GM04504 (cell line): ENCODE data around the gene MUC6.

Experiments
- DNase-seq: peaks from one replicate; pipeline ENCODE4 v3.0.0-alpha.2; 2012; ENCODE audit warnings: low read depth

The MUC6 gene

GRCh38 chr11:1037506-1038055 is 1.1 kb upstream of the MUC6 start:
- DNase-seq: no peak

DNA sequence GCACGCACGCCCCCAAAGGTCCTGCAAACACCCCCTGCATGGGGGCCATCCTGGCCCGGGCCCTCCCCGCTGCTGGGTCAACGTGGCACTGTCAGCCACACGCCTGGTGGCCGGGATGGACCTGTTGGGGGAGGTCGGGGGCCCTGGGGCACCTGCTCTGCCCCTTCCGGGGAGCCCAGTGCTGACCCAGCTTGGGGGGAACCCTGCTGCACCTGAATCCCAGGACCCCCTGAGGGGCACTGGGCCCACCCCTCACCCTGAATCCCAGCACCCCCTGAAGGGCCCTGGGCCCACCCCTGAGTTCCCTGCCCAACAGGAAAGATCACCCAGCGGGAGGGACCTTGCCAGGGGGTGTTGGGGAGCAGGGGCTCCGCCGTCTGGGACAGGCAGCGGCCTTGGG is 413 bp upstream of the MUC6 start:
- DNase-seq: no peak

DNA sequence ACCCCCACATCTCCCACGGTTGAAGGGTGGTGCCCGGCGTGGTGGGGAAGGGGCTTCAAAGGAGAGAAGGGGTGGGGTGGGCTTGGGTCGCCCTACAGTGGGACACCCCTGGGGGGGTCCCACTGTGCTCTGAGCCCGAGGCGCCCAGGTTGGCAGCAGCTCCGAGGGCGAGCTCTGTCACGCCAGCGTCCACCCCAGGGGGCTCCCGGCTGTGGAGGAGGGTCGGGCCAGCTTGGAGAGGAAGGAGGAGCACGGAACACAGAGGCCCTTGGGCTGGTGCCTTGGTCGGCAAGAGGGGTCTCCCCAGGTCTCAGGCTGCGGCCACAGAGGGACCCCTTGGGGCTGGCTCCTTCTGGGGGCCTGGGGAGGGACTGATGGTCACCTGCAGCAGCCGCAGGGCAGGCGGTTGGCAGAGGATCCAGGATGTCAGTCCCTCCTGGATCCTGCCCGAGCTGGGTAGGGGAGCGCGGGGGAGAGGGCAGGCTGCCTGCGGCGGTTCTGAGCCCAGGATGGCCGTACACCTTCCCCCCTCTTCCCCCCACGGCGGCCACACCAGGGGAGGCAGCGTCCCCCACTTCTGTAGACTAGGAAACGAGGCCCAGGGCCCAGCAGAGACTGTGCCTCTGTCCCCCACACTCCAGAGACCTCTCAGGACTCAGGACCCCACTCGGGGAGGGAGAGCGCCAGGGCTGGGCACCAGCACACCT is 788 bp downstream of the MUC6 start:
- no peak for DNase-seq

DNA sequence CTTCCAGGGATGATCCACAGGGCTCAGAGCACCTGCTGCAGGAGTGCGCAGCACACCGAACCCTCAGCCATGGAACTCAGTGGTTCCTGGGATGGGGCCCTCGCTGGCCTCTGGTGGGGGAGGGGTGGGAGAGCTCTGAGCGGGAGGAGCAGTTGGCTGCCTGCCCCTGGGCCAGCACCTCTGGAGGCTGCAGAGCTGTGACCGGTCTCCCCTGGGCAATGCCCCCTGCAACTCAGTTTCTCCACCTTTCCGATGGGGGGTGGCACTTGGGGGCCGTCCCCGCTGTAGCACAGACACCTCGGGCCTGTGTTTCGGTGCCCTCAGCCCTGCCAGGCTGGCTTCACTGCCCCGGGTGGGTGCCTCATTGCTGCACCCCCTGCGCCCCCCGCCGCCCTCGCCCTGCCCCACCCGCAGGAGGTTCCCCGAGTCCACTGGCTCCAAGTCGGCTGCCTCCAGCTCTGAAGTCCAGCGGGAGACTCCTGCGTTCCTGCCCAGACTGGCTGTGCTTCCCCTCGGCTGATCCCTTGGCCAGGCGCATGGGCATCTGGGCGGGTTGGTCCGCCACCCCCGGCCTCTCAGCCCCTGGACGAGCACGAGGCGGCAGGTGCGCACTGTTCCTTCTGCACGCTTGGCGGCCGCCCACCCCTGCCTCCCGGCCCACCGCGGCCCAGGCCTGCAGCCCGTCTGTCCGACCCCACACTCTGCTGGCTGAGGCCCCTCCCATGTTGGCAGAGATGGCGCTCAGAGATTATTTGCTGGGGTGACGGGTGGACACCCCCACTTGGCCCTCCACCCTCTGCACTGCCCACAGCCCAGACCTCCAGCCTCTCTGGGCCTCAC is 1.8 kb downstream of the MUC6 start:
- no peak for DNase-seq

GRCh38 chr11:1034001-1034400 is 2.5 kb downstream of the MUC6 start:
- DNase-seq: no peak

GRCh38 chr11:1033016-1033798 is 3.3 kb downstream of the MUC6 start:
- DNase-seq: no peak

DNA sequence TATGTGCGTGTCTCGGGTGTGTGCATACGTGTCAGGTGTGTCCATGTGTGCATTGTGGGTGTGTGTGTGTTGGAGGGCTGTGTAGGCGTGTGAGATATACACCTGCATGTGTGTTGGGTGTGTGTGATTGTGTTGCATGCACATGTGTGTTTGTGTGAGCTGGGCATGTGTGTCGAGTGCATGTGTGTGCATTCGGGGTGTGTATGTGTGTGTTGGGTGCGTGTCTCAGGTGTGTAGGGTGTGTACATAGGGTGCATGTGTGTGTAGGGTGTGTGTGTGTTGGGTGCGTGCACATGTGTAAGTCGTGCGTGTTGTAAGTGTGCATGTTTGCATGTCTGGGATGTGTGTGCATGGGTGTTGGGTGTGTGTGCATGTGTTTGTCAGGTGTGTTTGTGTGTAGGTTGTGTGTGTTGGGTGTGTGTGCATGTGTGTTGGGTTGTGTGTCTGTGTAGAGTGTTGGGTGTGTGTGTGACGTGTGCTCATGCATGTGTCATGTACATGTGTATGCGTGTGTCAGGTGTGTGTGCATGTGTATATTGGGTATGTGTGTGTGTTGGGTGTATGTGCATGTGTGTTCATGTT is 4.1 kb downstream of the MUC6 start:
- no peak for DNase-seq

DNA sequence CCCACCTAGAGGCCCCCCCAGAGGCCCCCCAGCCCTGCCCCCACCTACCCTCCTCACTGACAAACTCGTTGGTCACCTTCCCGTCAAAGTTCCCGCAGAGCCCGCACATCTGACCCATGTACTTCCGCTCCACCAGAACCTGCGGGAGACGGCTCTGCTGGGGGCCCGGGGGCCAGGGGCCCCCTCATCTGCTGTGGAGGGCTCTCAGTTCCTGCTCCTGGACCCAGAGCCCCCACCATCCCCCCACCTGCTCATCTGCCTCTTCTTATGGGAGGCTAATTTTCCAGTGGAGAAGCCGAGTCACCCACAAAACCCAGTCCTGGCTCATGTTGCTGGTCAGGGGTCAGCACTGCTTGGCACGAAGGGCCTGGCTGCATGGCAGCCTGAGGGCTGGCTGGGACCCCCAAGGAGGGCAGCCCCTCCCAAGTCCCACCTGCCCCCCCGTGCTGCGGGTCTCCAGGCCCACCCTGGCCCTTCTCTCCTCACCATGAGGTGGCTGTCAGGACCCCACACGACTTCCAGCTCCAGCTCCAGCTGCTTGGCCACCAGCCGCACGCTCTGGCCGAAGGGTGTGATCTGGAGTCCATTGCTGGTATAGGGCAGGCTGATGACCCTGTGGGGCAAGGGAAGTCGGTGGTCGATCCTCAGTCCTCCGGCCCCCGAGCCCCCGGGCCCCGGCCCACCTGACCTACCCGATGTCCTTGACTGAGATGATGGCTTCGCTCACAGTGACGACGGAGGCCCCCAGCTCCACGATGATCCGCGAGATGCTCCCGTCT is 5.2 kb downstream of the MUC6 start:
- no peak for DNase-seq

DNA sequence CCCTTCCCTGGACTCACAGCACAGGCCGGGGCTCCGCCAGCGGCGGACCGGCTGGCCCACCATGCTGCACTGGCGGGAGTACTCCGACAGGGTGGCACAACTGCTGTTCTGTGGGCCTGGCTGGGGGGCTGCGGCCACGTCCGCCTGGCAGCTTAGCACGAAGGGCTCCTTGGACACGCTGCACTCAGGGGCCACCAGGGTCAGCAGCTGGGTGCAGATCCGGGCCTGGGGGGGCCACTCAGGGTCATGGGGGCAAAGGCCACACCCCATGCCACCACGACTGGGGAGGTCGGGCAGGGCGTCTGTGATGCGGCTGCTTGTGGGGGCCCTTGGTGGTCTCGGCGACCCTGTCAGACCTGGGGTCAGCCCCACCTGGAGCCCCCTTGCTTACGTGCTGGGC is 6.0 kb downstream of the MUC6 start:
- DNase-seq: no peak

DNA sequence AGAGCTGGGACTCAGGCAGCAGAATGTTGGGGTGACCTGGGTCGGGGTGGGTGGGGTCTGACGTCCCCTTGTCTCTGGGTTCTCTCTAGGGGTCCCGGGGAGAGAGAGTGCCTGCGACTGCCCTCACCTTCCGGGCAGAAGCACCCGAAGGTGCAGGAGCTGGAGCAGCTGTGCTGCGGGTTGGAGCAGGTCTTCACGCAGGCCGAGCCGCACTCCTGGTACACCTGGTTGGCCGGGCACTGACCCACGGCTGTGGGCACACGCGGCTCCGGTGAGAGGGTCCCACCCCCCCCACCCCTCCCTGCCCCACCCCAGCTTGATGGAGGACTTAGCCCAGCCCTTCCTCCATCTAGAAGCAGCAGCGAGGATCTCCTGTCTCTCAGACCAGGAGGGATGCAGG is 6.4 kb downstream of the MUC6 start:
- DNase-seq: no peak

GRCh38 chr11:1029654-1030053 is 6.9 kb downstream of the MUC6 start:
- DNase-seq: no peak

DNA sequence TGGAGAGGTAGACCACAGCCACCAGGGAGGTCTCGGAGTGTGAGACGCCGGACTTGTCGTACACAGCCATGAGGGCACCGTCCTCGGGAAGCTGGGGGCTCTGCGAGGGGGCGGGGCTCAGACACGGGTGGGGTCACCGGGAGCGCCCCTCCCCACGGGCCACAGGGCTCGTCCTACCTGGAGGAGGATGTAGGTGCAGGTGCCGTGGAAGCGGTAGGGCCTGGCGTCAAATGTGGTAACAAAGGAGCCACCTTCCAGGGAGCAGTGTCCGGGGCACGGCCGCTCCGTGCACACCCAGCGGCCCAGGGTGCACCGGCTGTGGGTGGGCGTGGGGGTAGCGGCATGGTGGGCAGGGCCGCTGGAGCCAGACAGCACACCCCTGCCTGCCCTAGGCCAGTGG is 7.5 kb downstream of the MUC6 start:
- no peak for DNase-seq

- no peak for DNase-seq
These were observed 7.9 kb downstream of the MUC6 start for GRCh38 chr11:1028616-1029015.

GRCh38 chr11:1028291-1028540 is 8.3 kb downstream of the MUC6 start:
- DNase-seq: no peak

- no peak for DNase-seq
These were observed 8.8 kb downstream of the MUC6 start for GRCh38 chr11:1027483-1028290.

DNA sequence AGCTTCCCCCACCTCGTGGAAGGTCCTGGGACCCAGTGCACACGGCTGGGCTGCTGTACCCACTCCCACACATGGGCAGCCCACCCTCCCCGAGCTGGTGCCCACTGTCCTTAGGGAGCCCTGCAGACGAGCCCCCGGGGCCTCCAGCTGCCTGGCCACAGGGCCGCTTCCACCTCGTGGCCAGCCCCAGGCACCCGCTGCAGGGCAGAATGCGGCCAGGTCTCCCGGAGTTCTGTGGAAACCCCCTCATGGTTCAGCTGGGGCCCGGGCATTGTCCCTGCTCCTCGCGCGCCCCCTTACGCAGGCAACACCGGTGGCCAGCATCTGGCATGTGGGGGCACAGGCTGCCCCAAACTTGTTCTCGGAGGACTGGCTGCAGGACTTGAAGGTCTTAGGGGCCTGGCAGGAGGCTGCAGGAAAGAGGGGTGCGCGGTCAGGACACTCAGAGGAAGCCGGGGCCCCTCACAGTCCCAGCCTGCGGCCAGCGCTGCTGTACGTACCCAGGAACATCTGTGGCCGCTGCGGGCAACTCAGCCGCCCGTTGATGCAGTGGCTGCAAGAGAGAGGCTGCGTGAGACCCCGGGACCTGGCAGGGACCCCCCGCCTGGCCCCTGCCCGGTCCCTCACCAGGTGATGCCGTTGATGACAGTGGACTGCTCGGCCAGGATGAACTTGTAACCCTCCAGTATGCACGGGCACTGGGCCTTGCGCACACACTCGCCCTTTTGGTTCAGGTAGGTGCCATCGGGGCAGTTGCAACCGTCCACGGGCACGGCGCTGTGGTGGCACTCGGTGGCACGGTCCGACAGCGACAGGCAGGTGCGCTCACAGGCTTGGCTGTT is 9.7 kb downstream of the MUC6 start:
- no peak for DNase-seq

DNA sequence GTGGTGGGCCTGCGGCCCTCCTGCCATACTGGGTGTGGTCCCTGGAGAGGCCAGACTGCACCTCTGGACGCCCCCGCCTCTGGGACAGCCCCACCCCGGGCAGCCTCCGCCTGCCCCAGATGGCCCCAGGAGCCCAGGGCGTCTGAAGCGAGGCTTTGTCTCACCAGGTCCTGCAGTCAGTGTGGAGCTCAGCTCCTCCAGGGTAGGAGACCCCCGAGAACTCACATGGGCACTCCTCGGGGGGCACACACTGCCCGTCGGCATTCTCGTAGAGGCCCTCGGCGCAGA is 10.4 kb downstream of the MUC6 start:
- DNase-seq: no peak

DNA sequence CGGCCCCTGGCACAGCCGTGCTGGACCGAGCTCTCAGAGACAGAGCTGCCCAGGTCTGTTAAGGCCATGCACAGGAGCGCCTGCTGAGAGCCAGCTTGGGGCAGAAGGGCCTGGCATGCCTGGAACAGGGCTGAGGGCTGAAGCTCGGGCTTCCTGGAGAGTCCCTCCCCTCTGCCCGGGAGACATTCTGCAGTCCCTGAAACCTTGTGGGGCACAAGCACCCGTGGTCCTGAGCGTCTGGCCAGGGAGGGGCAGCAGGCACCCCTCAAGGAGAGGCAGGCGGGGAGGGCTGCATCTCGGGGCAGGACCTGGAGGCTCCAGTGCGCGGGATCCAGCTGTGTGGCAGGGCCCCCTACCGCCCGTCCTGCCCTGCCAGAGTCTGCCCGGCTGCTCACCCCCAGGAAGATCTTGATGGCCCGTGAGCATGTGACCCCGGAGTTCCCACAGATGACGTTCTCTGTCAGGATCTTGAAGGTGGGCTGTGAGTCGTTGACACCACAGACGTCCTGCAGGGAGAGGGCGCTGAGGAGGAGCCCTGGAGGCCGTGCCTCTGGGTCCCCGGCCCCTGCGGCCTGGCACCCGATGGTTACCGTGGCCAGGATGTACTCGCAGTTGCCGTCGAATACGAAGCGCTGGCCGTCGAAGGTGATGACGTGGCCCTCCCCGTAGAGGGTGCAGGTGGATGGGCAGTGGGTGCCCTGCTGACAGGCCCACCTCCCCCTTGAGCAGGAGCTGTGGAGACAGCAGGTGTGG is 10.9 kb downstream of the MUC6 start:
- no peak for DNase-seq
